ENCODE results near the gene QRICH2.
"Not testable (repeated sequence)": the region's sequence is repeated elsewhere in the genome, so short reads cannot be mapped to it uniquely, and the experiment has no call there.

QRICH2 gene

DNA sequence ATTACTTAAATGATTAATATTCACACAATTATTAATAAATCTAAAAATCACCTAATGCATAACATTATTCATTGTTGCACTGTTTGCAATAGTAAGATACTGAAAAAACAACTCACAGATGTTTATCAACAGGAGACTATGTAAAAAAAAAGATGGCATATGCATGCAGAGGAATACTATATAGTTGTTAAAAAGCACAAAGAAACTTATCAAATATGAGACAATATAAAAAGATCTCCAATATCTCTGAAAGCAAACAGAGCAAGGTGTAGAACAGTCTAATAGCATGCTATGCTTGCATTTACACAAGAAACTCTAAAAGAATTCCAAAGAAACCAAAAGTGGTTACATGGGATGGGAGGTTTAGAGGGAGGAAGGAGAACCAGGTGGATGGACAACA is 71.5 kb downstream of the QRICH2 start:
- Histone ChIP-seq H2AFZ (ENCODE audit: low read length, unreplicated experiment) (no peak overlapping the region), H3K4me1 (ENCODE audit: control insufficient read depth, insufficient read depth, low read length, unreplicated experiment) (peaks cover 8% of the 10 kb centered on the region), H3K4me3 (ENCODE audit: low read depth, low read length) (no peak overlapping the region), H3K27me3 (ENCODE audit: insufficient read depth, low read length) (peaks cover 28% of the 10 kb centered on the region), H3K36me3 (ENCODE audit: insufficient read depth, low read length) (no peaks in the 10 kb centered on the region), H3K27ac (ENCODE audit: low read depth, low read length) (no peak overlapping the region), H3K79me2 (ENCODE audit: control insufficient read depth, insufficient read depth, low read length, unreplicated experiment) (no peaks in the 10 kb centered on the region)

DNA sequence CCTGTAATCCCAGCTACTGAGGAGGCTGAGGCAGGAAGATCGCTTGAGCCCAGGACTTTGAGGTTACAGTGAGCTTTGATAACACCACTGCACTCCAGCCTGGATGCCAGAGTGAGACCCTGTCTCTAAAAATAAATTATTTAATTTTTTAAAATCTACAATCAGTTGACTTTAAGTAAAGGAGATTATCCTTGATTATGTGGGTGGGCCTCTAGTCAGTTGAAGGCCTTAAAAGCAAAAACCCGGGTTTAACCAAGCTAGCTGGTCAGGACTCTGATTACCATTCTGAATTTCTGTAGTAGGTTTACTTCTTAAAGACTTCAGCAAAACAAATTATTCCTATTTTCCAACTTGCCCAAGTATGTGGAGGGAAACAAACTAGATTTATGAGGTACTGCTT is 72.2 kb downstream of the QRICH2 start:
- H3K4me3 ChIP-seq (ENCODE audit: low read depth, low read length): no peak overlapping the region
- H3K36me3 ChIP-seq (ENCODE audit: insufficient read depth, low read length): no peaks in the 10 kb centered on the region
- no peak overlapping the region for H2AFZ ChIP-seq (ENCODE audit: low read length, unreplicated experiment)
- peaks cover 8% of the 10 kb centered on the region for H3K4me1 ChIP-seq (ENCODE audit: control insufficient read depth, insufficient read depth, low read length, unreplicated experiment)
- peaks cover 21% of the 10 kb centered on the region for H3K27me3 ChIP-seq (ENCODE audit: insufficient read depth, low read length)
- no peak overlapping the region for H3K27ac ChIP-seq (ENCODE audit: low read depth, low read length)
- no peaks in the 10 kb centered on the region for H3K79me2 ChIP-seq (ENCODE audit: control insufficient read depth, insufficient read depth, low read length, unreplicated experiment)

- no peaks in the 10 kb centered on the region for H3K79me2 ChIP-seq (ENCODE audit: control insufficient read depth, insufficient read depth, low read length, unreplicated experiment)
- H2AFZ ChIP-seq (ENCODE audit: low read length, unreplicated experiment): no peak overlapping the region
- H3K27ac ChIP-seq (ENCODE audit: low read depth, low read length): no peak overlapping the region
- no peaks in the 10 kb centered on the region for H3K36me3 ChIP-seq (ENCODE audit: insufficient read depth, low read length)
- no peak overlapping the region for H3K4me3 ChIP-seq (ENCODE audit: low read depth, low read length)
- H3K27me3 ChIP-seq (ENCODE audit: insufficient read depth, low read length): peaks cover 21% of the 10 kb centered on the region
- peaks cover 8% of the 10 kb centered on the region for H3K4me1 ChIP-seq (ENCODE audit: control insufficient read depth, insufficient read depth, low read length, unreplicated experiment)
Measured at GRCh38 chr17:76234354-76234679, 73.8 kb downstream of the QRICH2 start.

DNA sequence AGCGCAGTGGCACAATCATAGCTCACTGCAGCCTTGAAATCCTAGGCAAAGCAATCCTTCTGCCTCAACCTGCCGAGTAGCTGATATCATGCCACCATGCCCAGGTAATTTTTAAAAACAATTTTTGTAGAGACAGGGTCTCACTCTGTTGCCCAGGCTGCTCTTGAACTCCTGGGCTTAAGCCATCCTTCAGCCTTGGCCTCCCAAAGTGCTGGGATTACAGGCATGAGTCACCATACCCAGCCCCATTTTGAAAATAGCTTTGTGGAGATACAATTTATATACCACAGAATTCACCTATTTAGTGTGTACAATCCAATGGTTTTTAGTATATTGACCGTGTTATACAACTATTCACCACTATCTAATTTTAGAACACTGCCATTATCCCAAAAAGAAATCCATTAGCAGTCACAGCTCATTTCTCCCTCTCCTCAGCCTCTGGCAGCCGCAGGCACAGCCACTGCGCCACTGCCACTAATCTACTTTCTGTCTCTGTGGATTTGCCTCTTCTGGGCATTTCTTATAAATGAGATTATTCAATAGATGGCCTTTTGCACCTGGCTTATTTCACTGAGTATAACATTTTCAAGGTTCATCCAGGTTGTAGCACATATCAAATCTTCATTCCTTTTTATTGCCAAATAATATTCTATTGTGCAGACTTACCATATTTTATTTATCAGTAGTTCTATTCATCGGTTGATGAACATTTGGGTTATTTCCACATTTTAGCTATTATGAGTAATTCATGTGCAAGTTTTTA is 74.3 kb downstream of the QRICH2 start:
- no peaks in the 10 kb centered on the region for H3K36me3 ChIP-seq (ENCODE audit: insufficient read depth, low read length)
- H2AFZ ChIP-seq (ENCODE audit: low read length, unreplicated experiment): no peak overlapping the region
- H3K27ac ChIP-seq (ENCODE audit: low read depth, low read length): no peak overlapping the region
- H3K4me1 ChIP-seq (ENCODE audit: control insufficient read depth, insufficient read depth, low read length, unreplicated experiment): peaks cover 8% of the 10 kb centered on the region
- no peak overlapping the region for H3K4me3 ChIP-seq (ENCODE audit: low read depth, low read length)
- H3K27me3 ChIP-seq (ENCODE audit: insufficient read depth, low read length): peaks cover 20% of the 10 kb centered on the region
- no peaks in the 10 kb centered on the region for H3K79me2 ChIP-seq (ENCODE audit: control insufficient read depth, insufficient read depth, low read length, unreplicated experiment)

DNA sequence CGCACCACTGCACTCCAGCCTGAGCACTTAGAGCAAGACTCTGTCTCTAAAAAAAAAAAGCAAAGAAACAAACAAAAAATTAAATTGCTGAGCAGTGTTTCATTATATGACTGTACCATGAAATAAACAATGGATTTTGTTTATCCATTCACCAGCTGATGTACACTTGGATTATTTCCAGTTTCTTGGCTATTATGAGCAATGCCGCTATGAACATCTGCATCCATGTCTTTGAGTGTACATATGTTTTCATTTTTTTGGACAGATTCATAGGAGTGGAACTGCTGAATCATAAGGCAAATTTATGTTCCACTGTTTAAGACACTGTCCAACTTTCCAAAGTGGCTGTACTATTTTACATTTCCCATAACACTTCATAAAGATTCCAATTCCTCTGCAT is 75.7 kb downstream of the QRICH2 start:
- Histone ChIP-seq H3K27ac (ENCODE audit: low read depth, low read length) (no peak overlapping the region), H3K27me3 (ENCODE audit: insufficient read depth, low read length) (peaks cover 14% of the 10 kb centered on the region), H3K36me3 (ENCODE audit: insufficient read depth, low read length) (no peaks in the 10 kb centered on the region), H2AFZ (ENCODE audit: low read length, unreplicated experiment) (peak overlapping the region; percentile 43), H3K4me1 (ENCODE audit: control insufficient read depth, insufficient read depth, low read length, unreplicated experiment) (peaks cover 8% of the 10 kb centered on the region), H3K79me2 (ENCODE audit: control insufficient read depth, insufficient read depth, low read length, unreplicated experiment) (no peaks in the 10 kb centered on the region), H3K4me3 (ENCODE audit: low read depth, low read length) (no peak overlapping the region)

GRCh38 chr17:76226749-76227148 is 81.3 kb downstream of the QRICH2 start:
- not testable (repeated sequence) for H3K27ac ChIP-seq (ENCODE audit: low read depth, low read length); H2AFZ ChIP-seq (ENCODE audit: low read length, unreplicated experiment); H3K4me1 ChIP-seq (ENCODE audit: control insufficient read depth, insufficient read depth, low read length, unreplicated experiment); H3K4me3 ChIP-seq (ENCODE audit: low read depth, low read length); H3K36me3 ChIP-seq (ENCODE audit: insufficient read depth, low read length); H3K79me2 ChIP-seq (ENCODE audit: control insufficient read depth, insufficient read depth, low read length, unreplicated experiment)
- peaks cover 14% of the 10 kb centered on the region for H3K27me3 ChIP-seq (ENCODE audit: insufficient read depth, low read length)

DNA sequence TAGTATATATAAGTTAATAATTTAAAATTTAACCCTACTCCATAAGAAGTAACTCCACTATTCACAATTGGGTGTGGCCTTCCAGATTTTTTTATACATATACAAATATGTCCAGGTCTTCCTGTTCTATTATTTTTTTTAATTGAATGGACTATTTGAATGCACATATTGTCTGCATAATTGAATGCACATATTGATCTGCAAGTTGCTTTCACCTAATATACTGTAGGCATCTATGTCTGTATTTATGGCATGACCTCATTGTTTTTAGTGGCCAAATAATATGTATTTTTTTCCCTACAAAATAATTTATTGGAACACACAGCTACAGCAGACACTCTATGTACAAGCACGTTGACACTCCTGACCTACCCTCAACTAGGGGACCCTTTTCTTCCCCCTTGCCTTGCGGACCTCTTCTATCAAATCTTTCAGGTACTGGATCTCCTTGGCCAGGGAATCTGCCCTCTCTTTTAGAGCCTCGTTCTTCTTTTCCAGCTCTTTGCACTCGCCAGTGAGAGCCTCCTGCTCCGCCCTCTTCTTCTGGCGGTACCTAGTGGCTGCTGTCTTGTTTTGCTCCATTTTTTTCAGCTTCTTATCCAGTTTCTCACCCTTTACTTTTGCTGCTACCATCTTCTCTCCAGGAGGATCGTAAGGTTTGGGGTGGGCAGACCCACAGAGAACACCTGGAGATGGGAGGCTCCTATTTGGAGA is 82.5 kb downstream of the QRICH2 start:
- H3K36me3 ChIP-seq (ENCODE audit: insufficient read depth, low read length); H3K4me3 ChIP-seq (ENCODE audit: low read depth, low read length); H3K27ac ChIP-seq (ENCODE audit: low read depth, low read length); H3K4me1 ChIP-seq (ENCODE audit: control insufficient read depth, insufficient read depth, low read length, unreplicated experiment); H3K79me2 ChIP-seq (ENCODE audit: control insufficient read depth, insufficient read depth, low read length, unreplicated experiment); H2AFZ ChIP-seq (ENCODE audit: low read length, unreplicated experiment): not testable (repeated sequence)
- H3K27me3 ChIP-seq (ENCODE audit: insufficient read depth, low read length): peaks cover 14% of the 10 kb centered on the region
